ENCODE results near the gene HS6ST3. TPM values are rescaled to one million over a fixed set of nuclear protein-coding genes. Genes with fewer than 3 reads are reported as not detected.

The HS6ST3 gene
- total and polyA plus RNA-seq, 9 of the 15 experiments (the other 6 are each of a cell fraction or from before 2014, with no cell fraction given), result not detected

DNA sequence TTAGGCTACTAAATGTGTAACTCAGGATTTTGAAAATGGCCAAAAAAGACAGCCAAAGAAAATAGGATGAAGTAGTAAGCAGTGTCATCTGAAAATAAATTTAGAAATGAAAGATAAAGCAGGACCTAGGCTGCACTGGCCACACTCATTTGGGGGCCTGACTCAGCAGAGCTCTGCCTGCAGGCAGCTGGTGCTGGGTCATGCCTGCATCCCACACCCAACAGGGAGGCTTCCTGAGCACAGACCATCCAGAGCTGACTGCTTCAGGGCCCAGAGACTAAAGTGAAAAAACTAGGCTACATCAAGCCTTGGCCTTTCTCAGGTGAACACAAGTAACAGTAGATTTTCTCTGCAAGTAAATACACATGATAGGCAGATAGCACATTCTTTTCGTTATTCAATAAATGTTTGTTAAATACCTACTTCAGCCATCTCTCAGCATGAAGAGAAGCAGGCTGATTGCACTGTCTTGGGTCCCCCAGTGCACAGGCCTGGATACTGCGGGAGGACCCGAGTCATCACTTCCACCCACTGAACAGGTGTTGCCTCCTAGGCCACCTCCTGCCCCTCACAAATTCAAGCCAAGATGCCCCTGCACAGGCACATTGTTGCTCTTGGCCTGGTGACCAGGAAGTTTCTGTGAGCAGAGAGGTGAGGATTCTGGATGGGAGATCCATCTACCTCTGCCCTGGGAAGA lies 620.4 kb downstream of the HS6ST3 start:
- ChIA-PET CTCF (ENCODE audit: low intra/inter-chr PET ratio) (no interaction called here), POLR2A (no interaction called here)
- Histone ChIP-seq H3K4me2 (ENCODE audit: insufficient read depth, low read length) (no peak overlapping the region), H4K20me1 (replicated peaks; ENCODE audit: control insufficient read depth, insufficient read depth, low read length) (no peaks in the 10 kb centered on the region), H3K79me2 (ENCODE audit: control insufficient read depth, insufficient read depth, low read length) (no peaks in the 10 kb centered on the region), H3K9ac (ENCODE audit: insufficient read depth in 1 of 2, low read depth in 2 of 2, low read length in 2 of 2) (no peak overlapping the region), H3K4me1 (replicated peaks in 1 of 2; ENCODE audit: control insufficient read depth in 2 of 2, insufficient read depth in 2 of 2, low read length in 2 of 2) (no peaks in the 10 kb centered on the region), H2AFZ (ENCODE audit: low read depth, low read length) (no peak overlapping the region), H3K9me1 (ENCODE audit: control insufficient read depth, insufficient read depth, low read length) (no peaks in the 10 kb centered on the region), H3K27me3 (ENCODE audit: control insufficient read depth in 2 of 2, insufficient read depth in 2 of 2, low read length in 2 of 2) (no peaks in the 10 kb centered on the region), H3K9me3 (replicated peaks; ENCODE audit: control insufficient read depth, insufficient read depth, low read depth, low read length) (no peaks in the 10 kb centered on the region), H3K36me3 (ENCODE audit: control insufficient read depth, insufficient read depth, low read length) (no peaks in the 10 kb centered on the region), H3K4me3 (no peak overlapping the region), H3K27ac (ENCODE audit: extremely low read depth, low read depth, low read length) (no peak overlapping the region)
- in situ Hi-C loops (cut with MboI) (no loop called here), intact Hi-C loops (cut with micrococcal nuclease) (no loop called here)
- DNase-seq (ENCODE audit: extremely low read depth in 1 of 4, low spot score in 3 of 4), result no peak
- no peak for FAIRE-seq
- no TSS peak for BruUV-seq (replicated peaks)
- TF ChIP-seq SPI1 (IDR thresholded peaks at IDR 0.05; ENCODE audit: borderline replicate concordance, low read depth, low read length) (no peak), SMAD3 (CRISPR knock-in tag; conservative IDR thresholded peaks at IDR 0.05) (no peak)
- WGBS (ENCODE audit: insufficient coverage, low coverage, missing lambda C conversion rate), result 0% methylated on average over 1 of the region's 3 CpGs
- ATAC-seq, result no peak

DNA sequence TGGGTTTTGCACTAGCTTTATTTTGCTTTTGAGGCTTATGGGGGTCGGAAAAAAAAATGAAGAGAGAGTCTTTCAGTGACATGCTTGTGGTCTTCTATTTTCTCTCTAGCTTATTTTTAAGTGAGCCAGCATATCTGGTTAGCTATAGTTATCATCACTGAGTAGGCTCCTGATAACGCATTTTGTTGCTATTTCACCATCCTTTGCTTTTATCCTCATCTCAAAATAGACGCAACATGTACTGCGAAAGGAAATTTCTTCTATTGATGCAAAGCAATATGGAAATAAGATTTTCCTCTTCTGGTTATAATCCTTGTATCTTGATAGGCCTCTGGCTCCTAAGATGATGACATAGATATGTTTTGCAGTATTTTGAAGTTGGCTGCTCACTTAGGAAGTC lies 630.5 kb downstream of the HS6ST3 start:
- Histone ChIP-seq H3K36me3 (ENCODE audit: control insufficient read depth, insufficient read depth, low read length) (no peaks in the 10 kb centered on the region), H3K4me3 (no peak overlapping the region), H4K20me1 (replicated peaks; ENCODE audit: control insufficient read depth, insufficient read depth, low read length) (no peaks in the 10 kb centered on the region), H3K4me2 (ENCODE audit: insufficient read depth, low read length) (no peak overlapping the region), H3K9ac (ENCODE audit: insufficient read depth in 1 of 2, low read depth in 2 of 2, low read length in 2 of 2) (no peak overlapping the region), H3K9me3 (replicated peaks; ENCODE audit: control insufficient read depth, insufficient read depth, low read depth, low read length) (no peaks in the 10 kb centered on the region), H2AFZ (ENCODE audit: low read depth, low read length) (no peak overlapping the region), H3K9me1 (ENCODE audit: control insufficient read depth, insufficient read depth, low read length) (no peaks in the 10 kb centered on the region), H3K4me1 (replicated peaks in 1 of 2; ENCODE audit: control insufficient read depth in 2 of 2, insufficient read depth in 2 of 2, low read length in 2 of 2) (no peaks in the 10 kb centered on the region), H3K79me2 (ENCODE audit: control insufficient read depth, insufficient read depth, low read length) (no peaks in the 10 kb centered on the region), H3K27me3 (ENCODE audit: control insufficient read depth in 2 of 2, insufficient read depth in 2 of 2, low read length in 2 of 2) (no peaks in the 10 kb centered on the region), H3K27ac (ENCODE audit: extremely low read depth, low read depth, low read length) (no peak overlapping the region)
- no TSS peak for BruUV-seq (replicated peaks)
- FAIRE-seq, result no peak
- no peak for ATAC-seq
- intact Hi-C loops (cut with micrococcal nuclease), result no loop called here
- ChIA-PET CTCF (ENCODE audit: low intra/inter-chr PET ratio) (no interaction called here), POLR2A (no interaction called here)
- in situ Hi-C loops (cut with MboI), result no loop called here
- 3% methylated on average over 4 of the region's 4 CpGs for WGBS (ENCODE audit: insufficient coverage, low coverage, missing lambda C conversion rate)
- no peak for DNase-seq (ENCODE audit: extremely low read depth in 1 of 4, low spot score in 3 of 4)
- no peak for TF ChIP-seq ZFX (CRISPR knock-in tag; IDR thresholded peaks at IDR 0.05)
- TF ChIP-seq, protein P1, sequence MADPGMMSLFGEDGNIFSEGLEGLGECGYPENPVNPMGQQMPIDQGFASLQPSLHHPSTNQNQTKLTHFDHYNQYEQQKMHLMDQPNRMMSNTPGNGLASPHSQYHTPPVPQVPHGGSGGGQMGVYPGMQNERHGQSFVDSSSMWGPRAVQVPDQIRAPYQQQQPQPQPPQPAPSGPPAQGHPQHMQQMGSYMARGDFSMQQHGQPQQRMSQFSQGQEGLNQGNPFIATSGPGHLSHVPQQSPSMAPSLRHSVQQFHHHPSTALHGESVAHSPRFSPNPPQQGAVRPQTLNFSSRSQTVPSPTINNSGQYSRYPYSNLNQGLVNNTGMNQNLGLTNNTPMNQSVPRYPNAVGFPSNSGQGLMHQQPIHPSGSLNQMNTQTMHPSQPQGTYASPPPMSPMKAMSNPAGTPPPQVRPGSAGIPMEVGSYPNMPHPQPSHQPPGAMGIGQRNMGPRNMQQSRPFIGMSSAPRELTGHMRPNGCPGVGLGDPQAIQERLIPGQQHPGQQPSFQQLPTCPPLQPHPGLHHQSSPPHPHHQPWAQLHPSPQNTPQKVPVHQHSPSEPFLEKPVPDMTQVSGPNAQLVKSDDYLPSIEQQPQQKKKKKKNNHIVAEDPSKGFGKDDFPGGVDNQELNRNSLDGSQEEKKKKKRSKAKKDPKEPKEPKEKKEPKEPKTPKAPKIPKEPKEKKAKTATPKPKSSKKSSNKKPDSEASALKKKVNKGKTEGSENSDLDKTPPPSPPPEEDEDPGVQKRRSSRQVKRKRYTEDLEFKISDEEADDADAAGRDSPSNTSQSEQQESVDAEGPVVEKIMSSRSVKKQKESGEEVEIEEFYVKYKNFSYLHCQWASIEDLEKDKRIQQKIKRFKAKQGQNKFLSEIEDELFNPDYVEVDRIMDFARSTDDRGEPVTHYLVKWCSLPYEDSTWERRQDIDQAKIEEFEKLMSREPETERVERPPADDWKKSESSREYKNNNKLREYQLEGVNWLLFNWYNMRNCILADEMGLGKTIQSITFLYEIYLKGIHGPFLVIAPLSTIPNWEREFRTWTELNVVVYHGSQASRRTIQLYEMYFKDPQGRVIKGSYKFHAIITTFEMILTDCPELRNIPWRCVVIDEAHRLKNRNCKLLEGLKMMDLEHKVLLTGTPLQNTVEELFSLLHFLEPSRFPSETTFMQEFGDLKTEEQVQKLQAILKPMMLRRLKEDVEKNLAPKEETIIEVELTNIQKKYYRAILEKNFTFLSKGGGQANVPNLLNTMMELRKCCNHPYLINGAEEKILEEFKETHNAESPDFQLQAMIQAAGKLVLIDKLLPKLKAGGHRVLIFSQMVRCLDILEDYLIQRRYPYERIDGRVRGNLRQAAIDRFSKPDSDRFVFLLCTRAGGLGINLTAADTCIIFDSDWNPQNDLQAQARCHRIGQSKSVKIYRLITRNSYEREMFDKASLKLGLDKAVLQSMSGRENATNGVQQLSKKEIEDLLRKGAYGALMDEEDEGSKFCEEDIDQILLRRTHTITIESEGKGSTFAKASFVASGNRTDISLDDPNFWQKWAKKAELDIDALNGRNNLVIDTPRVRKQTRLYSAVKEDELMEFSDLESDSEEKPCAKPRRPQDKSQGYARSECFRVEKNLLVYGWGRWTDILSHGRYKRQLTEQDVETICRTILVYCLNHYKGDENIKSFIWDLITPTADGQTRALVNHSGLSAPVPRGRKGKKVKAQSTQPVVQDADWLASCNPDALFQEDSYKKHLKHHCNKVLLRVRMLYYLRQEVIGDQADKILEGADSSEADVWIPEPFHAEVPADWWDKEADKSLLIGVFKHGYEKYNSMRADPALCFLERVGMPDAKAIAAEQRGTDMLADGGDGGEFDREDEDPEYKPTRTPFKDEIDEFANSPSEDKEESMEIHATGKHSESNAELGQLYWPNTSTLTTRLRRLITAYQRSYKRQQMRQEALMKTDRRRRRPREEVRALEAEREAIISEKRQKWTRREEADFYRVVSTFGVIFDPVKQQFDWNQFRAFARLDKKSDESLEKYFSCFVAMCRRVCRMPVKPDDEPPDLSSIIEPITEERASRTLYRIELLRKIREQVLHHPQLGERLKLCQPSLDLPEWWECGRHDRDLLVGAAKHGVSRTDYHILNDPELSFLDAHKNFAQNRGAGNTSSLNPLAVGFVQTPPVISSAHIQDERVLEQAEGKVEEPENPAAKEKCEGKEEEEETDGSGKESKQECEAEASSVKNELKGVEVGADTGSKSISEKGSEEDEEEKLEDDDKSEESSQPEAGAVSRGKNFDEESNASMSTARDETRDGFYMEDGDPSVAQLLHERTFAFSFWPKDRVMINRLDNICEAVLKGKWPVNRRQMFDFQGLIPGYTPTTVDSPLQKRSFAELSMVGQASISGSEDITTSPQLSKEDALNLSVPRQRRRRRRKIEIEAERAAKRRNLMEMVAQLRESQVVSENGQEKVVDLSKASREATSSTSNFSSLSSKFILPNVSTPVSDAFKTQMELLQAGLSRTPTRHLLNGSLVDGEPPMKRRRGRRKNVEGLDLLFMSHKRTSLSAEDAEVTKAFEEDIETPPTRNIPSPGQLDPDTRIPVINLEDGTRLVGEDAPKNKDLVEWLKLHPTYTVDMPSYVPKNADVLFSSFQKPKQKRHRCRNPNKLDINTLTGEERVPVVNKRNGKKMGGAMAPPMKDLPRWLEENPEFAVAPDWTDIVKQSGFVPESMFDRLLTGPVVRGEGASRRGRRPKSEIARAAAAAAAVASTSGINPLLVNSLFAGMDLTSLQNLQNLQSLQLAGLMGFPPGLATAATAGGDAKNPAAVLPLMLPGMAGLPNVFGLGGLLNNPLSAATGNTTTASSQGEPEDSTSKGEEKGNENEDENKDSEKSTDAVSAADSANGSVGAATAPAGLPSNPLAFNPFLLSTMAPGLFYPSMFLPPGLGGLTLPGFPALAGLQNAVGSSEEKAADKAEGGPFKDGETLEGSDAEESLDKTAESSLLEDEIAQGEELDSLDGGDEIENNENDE (IDR thresholded peaks at IDR 0.05; ENCODE audit: low read depth, low read length), result no peak
